ENCODE results near the gene KRT81. TPM values are rescaled to one million over a fixed set of nuclear protein-coding genes. Genes with fewer than 3 reads are reported as not detected.
"Not testable (repeated sequence)": the region's sequence is repeated elsewhere in the genome, so short reads cannot be mapped to it uniquely, and the experiment has no call there.

Gene KRT81
- total RNA-seq, 1 experiment from 2014 or later, result 270 TPM

GRCh38 chr12:52278575-52279421 lies 12.5 kb downstream of the KRT81 start:
- DNase-seq (ENCODE audit: low read depth), result no peak

DNA sequence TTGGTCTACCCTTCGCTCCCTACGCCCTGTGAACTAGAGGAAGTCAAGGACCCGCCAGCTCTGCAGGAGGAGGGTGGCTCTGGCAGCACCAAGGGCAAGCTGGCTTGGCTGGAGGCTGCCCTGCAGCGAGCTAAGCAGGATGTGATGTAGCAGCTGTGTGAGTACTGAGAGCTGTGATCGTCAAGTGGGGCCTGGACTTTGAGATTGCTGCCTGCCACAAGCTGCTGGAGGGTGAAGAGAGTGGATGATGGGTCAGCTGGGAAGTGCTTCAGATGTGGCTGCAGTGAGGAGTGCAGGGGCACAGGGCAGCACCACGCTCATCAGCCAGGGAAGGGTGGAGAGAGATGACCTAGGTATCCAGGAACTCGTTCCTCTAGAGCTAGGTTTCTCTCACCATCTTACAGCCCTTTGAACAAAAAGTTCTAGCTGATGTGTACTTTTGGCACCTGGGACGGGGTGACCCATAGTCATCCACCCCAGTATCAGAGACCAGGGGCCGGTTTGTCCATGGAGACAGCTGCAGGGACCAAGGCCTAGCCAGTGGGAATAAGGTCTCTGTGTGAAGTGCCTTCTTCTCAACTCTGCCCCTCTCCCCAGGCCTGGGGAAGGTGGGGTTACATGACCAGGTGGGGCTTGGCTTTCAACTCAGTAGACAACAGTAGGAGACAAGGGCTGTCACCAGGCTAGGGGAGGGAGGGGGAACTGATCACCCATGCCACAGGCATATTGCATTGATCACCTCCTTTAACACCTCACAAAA lies 13.7 kb downstream of the KRT81 start:
- no peak for DNase-seq (ENCODE audit: low read depth)

DNA sequence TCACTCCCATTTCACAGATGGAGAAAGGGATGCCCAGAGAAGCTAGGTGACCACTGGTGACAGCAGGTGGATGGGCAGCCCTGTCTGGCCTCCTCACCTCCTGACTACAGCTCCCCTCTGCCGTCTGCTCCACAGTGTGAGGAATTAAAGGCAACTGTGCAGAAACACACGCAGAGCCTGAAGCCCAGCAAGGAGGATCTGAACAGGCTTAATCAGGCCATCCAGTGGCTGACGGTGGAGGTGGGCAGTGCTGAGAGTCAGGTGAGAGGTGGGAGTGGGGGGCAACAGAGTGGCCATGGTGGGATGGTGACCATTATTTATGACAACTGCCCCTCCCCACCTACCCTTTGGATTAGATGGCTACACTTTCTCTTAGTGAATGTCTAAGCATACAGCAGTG lies 15.6 kb downstream of the KRT81 start:
- DNase-seq (ENCODE audit: low read depth), result no peak

DNA sequence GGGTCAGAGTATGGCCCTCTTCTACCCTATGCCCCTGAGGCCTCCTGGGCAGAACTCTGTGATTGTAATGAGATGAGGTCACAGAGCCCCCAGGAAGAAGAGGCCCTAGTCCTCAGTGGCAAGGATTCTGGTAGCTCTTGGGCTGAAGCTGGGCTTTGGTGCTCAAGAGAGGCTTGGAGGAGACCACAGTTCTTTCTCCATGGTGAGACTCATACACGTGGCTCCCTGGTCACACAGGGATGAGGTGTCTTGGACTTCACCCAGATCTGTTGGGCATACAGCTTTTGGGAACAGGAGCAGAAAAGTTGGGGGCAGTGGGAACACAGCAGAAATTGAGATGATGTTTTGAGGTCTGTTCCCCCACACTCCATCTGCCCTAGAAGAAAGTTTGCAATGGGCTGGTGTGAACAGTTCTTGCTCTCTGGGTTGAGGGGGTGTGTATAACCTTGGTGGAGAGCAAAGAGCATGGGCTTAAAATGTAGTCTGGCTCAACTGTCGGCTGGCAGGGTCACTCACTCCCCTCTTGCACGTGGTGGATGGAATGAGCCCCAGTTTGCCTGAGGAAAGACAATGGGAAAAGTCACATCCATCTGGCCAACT lies 16.7 kb downstream of the KRT81 start, which contains the start of gene KRT86:
Gene KRT86 (plus strand): TSS at position 125 of the 600 bp plus-strand sequence. CDS start 27,272 bp downstream, outside the sequence.
- no peak for DNase-seq (ENCODE audit: low read depth)

DNA sequence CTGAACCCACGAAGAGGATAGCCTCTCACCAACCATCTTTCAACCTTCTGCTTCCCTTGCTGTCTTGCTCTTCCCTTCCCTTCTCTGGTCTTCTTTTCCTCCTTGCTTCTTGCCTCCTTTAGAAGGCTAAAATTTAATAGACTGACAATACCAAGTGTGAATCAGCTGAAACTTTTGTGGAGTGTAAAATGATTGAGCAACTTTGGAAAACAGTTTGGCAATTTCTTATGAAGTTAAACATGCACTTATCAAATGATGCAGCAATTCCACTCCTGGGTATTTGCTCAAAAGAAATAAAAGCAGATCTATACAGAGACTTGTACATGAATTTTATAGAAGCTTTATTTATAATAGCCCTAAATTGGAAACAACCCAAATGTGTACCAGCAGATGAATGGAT lies 20.2 kb downstream of the KRT81 start:
- no peak for DNase-seq (ENCODE audit: low read depth)

DNA sequence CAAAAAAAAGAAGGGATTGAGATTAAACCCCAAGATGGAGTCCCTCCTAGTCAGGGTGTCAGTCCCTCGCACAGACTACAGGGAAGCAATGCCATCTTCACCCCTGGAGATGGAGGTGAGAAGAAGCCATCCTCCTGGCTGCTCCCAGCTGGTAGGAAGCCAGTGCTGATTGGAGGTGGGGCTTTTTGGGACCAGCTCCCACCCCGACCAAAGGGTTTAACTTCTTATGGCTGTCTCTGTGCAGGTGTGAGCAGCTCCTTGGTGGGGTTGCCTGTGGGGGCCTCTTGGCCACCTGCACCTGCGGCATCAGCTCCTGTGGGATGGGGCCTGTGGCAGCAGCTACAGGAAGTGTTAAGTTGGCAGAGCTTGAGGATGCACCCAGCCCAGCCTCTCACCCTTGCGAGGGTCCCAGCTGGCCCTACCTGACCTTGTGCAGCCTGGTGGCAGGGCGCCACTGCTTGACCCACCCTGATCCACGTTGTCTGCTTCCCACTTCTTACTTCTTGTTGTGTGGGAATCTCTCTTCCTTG lies 20.7 kb downstream of the KRT81 start:
- no peak for DNase-seq (ENCODE audit: low read depth)

DNA sequence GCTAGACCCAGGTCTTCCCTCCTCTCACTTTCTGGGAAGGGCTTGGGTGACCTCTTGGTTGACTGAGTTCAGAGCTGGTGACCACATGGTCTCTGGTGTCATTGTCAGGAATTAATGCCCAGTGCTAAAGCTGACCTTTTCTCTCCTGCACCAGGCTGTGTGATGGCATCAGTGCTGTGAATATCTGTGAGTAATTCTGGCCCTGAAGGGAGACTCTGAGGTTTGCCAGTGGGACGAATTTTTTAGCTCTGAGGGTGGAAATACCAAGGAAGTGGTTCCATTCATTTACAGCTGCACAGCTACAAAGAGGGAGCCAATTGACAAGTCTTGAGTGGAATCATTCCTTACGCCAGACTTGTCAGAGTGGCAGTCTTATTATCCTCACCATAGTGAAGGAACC lies 23.1 kb downstream of the KRT81 start:
- peak; percentile 51 for DNase-seq (ENCODE audit: low read depth)

- no peak for DNase-seq (ENCODE audit: low read depth)
Measured at GRCh38 chr12:52267699-52268098, 23.6 kb downstream of the KRT81 start.

- DNase-seq (ENCODE audit: low read depth), result no peak
Measured at GRCh38 chr12:52267266-52267665, 24.1 kb downstream of the KRT81 start.

DNA sequence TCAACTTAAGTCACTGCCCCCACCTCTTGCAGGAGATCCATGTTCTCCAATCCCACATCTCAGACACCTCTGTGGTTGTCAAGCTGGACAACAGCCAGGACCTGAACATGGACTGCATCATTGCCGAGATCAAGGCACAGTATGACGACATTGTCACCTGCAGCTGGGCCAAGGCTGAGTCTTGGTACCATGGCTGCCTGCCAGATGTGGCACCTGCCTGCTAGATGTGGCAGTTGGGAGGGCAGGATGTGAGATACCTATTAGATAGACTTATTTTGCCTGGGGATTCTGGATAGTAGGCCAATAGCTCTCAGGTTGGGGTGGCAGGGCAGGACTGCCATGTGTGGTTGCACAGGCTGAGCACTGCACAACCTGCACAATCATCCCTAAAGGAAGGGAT lies 24.8 kb downstream of the KRT81 start:
- no peak for DNase-seq (ENCODE audit: low read depth)

DNA sequence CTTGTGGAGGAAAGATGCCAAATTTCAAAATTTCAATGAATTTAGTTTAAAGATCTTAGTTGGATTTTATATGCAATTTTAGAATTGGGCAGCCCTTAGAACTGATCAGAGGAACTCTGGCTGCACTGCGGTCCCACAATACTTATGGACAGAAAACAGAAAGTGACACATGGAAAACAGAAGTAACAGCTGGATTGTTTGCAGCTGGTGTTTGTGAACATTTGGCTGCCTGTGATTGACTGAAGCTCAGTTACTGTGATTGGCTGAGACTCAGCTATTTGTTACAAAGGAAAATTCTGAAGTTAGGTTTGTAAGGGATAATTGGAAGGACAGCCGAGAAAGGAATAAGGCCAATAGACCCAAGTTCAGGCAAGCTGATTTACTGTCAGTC lies 26.9 kb downstream of the KRT81 start:
- DNase-seq (ENCODE audit: low read depth), result no peak

DNA sequence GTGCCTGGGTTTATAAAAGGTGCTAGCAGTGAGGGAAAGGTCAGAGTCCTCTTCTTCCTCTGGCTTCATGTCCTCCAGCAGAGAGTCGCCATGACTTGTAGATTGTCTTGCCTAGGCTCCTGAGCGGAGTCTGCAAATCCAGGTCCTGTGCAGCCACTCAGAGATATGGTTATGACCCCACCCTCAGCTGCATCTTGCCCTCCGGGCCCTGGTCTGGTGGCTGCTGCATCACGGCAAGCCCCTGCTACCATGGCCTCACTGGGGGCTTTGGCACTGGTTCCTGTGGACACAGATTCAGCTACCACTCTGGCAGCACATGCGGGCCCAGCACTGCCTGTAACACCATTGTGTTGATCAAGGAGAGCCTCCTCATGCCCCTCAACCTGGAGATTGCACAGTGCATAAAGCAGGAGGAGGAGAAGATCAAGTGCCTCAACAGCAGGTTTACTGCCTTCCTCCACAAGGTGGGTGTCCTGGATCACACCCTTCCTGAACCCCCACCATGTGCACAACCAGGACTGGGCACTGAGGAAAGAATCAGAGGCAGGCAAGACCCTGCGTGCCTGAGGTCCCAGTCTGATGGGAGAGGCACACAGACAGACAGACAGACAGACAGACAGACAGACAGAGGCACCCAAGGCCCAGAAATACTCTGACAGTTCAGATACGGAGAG lies 27.4 kb downstream of the KRT81 start:
- DNase-seq (ENCODE audit: low read depth), result no peak

DNA sequence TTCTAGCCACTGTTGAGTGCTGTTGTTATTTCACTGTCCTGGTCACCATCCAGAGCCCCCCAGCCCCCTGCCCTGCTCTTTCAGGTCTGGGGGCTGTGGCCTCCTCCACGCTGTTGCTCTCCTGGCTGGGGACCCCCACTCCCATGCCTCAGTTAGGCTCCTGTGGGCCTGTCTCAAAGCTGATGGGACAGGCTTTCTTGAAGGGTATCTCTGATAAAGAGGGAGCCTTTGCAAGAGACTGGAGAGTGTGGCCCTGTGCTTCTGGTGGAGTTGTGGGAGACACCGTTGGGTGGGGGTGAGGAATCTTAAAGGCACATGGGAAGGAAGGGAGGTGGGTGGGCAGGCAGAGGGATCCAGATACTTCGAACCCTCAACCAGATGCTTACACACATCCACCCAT lies 29.0 kb downstream of the KRT81 start:
- DNase-seq (ENCODE audit: low read depth), result no peak

- no peak for DNase-seq (ENCODE audit: low read depth)
Measured at GRCh38 chr12:52261208-52261484, 30.2 kb downstream of the KRT81 start.

GRCh38 chr12:52260361-52261207 lies 30.8 kb downstream of the KRT81 start:
- DNase-seq (ENCODE audit: low read depth), result peak; percentile 52

DNA sequence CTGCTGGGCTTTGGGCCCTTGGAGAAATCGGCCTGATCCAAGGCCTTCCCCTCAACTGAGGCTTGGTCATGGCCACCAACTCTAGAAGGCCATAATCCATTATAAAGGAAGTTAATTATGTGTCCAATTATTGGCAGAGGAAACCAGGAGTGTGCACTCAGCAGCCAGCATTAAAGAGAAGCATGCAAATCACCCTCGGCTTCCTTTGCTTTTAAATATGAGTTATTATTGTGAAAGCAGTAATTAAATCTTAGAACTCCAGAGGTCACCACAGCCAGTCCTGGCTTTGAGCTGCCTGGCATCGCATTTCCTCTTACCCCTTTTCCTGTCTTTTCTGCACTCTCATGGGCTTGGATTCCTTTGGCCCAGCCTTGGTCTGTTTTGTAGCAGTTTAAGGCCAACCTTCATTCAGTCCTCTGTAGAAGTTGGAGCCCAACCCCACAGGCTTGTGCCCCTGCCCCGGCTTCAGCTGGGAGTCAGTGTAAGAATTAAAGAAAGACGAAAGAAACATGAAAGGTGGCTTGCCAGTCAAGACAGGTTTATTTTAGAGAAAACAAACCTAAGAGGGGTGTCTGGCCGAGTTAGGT lies 31.6 kb downstream of the KRT81 start:
- peak; percentile 49 for DNase-seq (ENCODE audit: low read depth)

DNA sequence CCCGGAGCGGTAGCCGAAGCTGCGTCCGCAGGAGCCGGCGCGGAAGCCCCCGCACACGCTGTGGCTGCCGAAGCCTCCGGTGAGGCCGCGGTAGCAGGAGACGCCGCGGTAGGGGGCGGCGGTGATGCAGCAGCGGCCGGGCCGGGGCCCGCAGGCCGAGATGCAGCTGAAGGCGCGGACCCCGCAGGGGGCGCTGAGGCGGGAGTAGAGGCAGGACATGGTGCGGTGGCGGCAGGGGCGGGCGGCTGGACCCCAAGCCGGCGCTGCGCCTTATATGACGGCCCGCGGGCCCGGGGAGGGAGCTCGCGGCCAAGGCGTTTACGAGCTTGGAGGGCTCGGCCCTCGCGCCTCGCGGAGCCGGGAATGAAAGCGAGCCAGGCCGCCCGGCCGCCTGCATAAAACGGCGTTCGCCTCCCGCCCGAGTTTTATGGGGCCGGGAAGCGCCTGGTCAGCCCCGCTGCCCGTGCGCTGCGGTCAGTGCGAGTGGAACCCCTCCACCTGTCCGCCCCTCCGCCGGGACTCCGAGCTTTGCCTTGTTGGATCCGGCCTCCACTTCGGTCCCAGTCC lies 32.9 kb downstream of the KRT81 start:
- DNase-seq (ENCODE audit: low read depth), result no peak

DNA sequence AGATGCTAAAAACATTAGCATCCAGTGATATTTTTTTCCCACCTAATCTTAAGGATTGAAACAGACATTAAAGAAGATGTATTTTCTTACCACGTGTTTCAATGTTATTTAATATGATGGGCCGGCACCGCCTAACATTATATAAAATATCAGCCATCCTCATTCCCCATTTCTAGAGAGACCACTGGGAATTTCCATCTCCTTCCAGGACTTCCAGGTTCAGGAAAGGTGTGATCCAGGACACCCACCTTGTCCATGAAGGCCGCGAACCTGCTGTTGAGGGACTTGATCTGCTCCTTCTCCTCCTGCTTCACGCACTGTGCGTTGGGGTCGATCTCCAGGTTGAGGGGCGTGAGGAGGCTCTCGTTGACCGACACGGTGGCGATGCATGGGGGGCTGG lies 33.4 kb downstream of the KRT81 start:
- not testable (repeated sequence) for DNase-seq (ENCODE audit: low read depth)

GRCh38 chr12:52257074-52257551 lies 34.2 kb downstream of the KRT81 start:
- no peak for DNase-seq (ENCODE audit: low read depth)

DNA sequence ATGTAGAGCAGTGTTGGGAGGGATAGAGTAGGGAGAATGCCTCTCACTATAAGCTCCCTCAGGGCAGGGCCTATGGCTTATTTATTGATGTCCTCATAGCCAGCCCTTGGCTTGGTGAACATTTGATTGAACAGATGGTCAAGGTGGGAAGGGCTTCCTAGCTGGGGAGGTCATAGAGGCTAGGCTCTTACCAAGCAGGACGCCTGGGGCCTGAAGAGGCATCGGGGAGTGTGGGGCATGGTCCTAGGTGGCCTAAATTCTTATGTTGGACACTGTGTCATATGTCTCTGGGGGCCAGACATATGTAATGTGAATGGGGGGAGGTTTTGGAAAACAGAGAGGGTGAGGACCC lies 34.8 kb downstream of the KRT81 start:
- DNase-seq (ENCODE audit: low read depth), result no peak
